ENCODE results near the gene SGMS1.

GRCh38 chr10:50603151-50603850 lies 20.5 kb downstream of the SGMS1 start:
- TF ChIP-seq, protein P1, sequence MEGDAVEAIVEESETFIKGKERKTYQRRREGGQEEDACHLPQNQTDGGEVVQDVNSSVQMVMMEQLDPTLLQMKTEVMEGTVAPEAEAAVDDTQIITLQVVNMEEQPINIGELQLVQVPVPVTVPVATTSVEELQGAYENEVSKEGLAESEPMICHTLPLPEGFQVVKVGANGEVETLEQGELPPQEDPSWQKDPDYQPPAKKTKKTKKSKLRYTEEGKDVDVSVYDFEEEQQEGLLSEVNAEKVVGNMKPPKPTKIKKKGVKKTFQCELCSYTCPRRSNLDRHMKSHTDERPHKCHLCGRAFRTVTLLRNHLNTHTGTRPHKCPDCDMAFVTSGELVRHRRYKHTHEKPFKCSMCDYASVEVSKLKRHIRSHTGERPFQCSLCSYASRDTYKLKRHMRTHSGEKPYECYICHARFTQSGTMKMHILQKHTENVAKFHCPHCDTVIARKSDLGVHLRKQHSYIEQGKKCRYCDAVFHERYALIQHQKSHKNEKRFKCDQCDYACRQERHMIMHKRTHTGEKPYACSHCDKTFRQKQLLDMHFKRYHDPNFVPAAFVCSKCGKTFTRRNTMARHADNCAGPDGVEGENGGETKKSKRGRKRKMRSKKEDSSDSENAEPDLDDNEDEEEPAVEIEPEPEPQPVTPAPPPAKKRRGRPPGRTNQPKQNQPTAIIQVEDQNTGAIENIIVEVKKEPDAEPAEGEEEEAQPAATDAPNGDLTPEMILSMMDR (IDR thresholded peaks at IDR 0.05), result no peak
- no peak for TF ChIP-seq POLR2A (IDR thresholded peaks at IDR 0.05)
- no peak for TF ChIP-seq EP300 (IDR thresholded peaks at IDR 0.05; ENCODE audit: low read depth)
- no peak for TF ChIP-seq POLR2AphosphoS5 (IDR thresholded peaks at IDR 0.05)

All from transverse colon (tissue), 4 donors.